ENCODE measurements around the gene ZNF562.

ZNF562 gene

GRCh38 chr19:9644472-9644871 lies 30.4 kb downstream of the ZNF562 start:
- peaks cover 8 to 9% of the 10 kb centered on the region in 2 donors for H3K36me3 ChIP-seq (ENCODE audit: control insufficient read depth in 2 of 2, insufficient read depth in 2 of 2, low read length in 2 of 2)

GRCh38 chr19:9641810-9642209 lies 33.1 kb downstream of the ZNF562 start:
- no peak overlapping the region for H3K27ac ChIP-seq (ENCODE audit: low read length)
- H3K4me1 ChIP-seq (ENCODE audit: control insufficient read depth, insufficient read depth, low read length), result no peaks in the 10 kb centered on the region
- H3K27me3 ChIP-seq (ENCODE audit: control insufficient read depth in 1 of 2, insufficient read depth in 2 of 2, low read length in 2 of 2), result no peaks in the 10 kb centered on the region
- no peak overlapping the region for H3K4me3 ChIP-seq (ENCODE audit: low read length in 2 of 2)
- H3K36me3 ChIP-seq (ENCODE audit: control insufficient read depth in 2 of 2, insufficient read depth in 2 of 2, low read length in 2 of 2), result peaks cover 9 to 11% of the 10 kb centered on the region in 2 donors
- no peaks in the 10 kb centered on the region for H3K9me3 ChIP-seq (ENCODE audit: control insufficient read depth in 2 of 2, low read length in 2 of 2)
- no peak overlapping the region for H3K9ac ChIP-seq (ENCODE audit: low read length in 2 of 2)

More at GRCh38 chr19:9644472-9644871, 30.4 kb downstream of the ZNF562 start:
- Histone ChIP-seq H3K27me3 (ENCODE audit: control insufficient read depth in 1 of 2, insufficient read depth in 2 of 2, low read length in 2 of 2) (no peaks in the 10 kb centered on the region), H3K9me3 (ENCODE audit: control insufficient read depth in 2 of 2, low read length in 2 of 2) (no peaks in the 10 kb centered on the region), H3K9ac (ENCODE audit: low read length in 2 of 2) (no peak overlapping the region), H3K4me1 (ENCODE audit: control insufficient read depth, insufficient read depth, low read length) (no peaks in the 10 kb centered on the region), H3K27ac (ENCODE audit: low read length) (no peak overlapping the region), H3K4me3 (ENCODE audit: low read length in 2 of 2) (no peak overlapping the region)

GRCh38 chr19:9640956-9641355 lies 33.9 kb downstream of the ZNF562 start:
- H3K36me3 ChIP-seq (ENCODE audit: control insufficient read depth in 2 of 2, insufficient read depth in 2 of 2, low read length in 2 of 2), result peaks cover 11% of the 10 kb centered on the region in 2 donors
- no peak overlapping the region for H3K4me3 ChIP-seq (ENCODE audit: low read length in 2 of 2)
- H3K9ac ChIP-seq (ENCODE audit: low read length in 2 of 2), result no peak overlapping the region
- no peaks in the 10 kb centered on the region for H3K27me3 ChIP-seq (ENCODE audit: control insufficient read depth in 1 of 2, insufficient read depth in 2 of 2, low read length in 2 of 2)
- H3K27ac ChIP-seq (ENCODE audit: low read length), result no peak overlapping the region
- no peaks in the 10 kb centered on the region for H3K9me3 ChIP-seq (ENCODE audit: control insufficient read depth in 2 of 2, low read length in 2 of 2)
- no peaks in the 10 kb centered on the region for H3K4me1 ChIP-seq (ENCODE audit: control insufficient read depth, insufficient read depth, low read length)

GRCh38 chr19:9636018-9636417 lies 38.9 kb downstream of the ZNF562 start:
- Histone ChIP-seq H3K27ac (ENCODE audit: low read length) (no peak overlapping the region), H3K27me3 (ENCODE audit: control insufficient read depth in 1 of 2, insufficient read depth in 2 of 2, low read length in 2 of 2) (no peaks in the 10 kb centered on the region), H3K9ac (ENCODE audit: low read length in 2 of 2) (no peak overlapping the region), H3K36me3 (ENCODE audit: control insufficient read depth in 2 of 2, insufficient read depth in 2 of 2, low read length in 2 of 2) (peaks cover 24 to 27% of the 10 kb centered on the region in 2 donors), H3K9me3 (ENCODE audit: control insufficient read depth in 2 of 2, low read length in 2 of 2) (no peaks in the 10 kb centered on the region), H3K4me1 (ENCODE audit: control insufficient read depth, insufficient read depth, low read length) (no peaks in the 10 kb centered on the region), H3K4me3 (ENCODE audit: low read length in 2 of 2) (no peak overlapping the region)

GRCh38 chr19:9627856-9628255 lies 47.0 kb downstream of the ZNF562 start:
- Histone ChIP-seq H3K9ac (ENCODE audit: low read length in 2 of 2) (no peak overlapping the region), H3K4me3 (ENCODE audit: low read length in 2 of 2) (no peak overlapping the region), H3K27me3 (ENCODE audit: control insufficient read depth in 1 of 2, insufficient read depth in 2 of 2, low read length in 2 of 2) (no peaks in the 10 kb centered on the region), H3K9me3 (ENCODE audit: control insufficient read depth in 2 of 2, low read length in 2 of 2) (no peaks in the 10 kb centered on the region), H3K27ac (ENCODE audit: low read length) (no peak overlapping the region), H3K4me1 (ENCODE audit: control insufficient read depth, insufficient read depth, low read length) (peaks cover under 1% of the 10 kb centered on the region), H3K36me3 (ENCODE audit: control insufficient read depth in 2 of 2, insufficient read depth in 2 of 2, low read length in 2 of 2) (peaks cover 7 to 16% of the 10 kb centered on the region in 2 donors)

GRCh38 chr19:9622531-9622930 lies 52.4 kb downstream of the ZNF562 start:
- Histone ChIP-seq H3K9me3 (ENCODE audit: control insufficient read depth in 2 of 2, low read length in 2 of 2) (no peaks in the 10 kb centered on the region), H3K36me3 (ENCODE audit: control insufficient read depth in 2 of 2, insufficient read depth in 2 of 2, low read length in 2 of 2) (peaks cover 6 to 12% of the 10 kb centered on the region in 2 donors), H3K9ac (ENCODE audit: low read length in 2 of 2) (no peak overlapping the region), H3K27me3 (ENCODE audit: control insufficient read depth in 1 of 2, insufficient read depth in 2 of 2, low read length in 2 of 2) (no peaks in the 10 kb centered on the region), H3K27ac (ENCODE audit: low read length) (no peak overlapping the region), H3K4me1 (ENCODE audit: control insufficient read depth, insufficient read depth, low read length) (peaks cover 20% of the 10 kb centered on the region), H3K4me3 (ENCODE audit: low read length in 2 of 2) (peak overlapping the region in 1 of 2 donors; percentile 20)

- Histone ChIP-seq H3K36me3 (ENCODE audit: control insufficient read depth in 2 of 2, insufficient read depth in 2 of 2, low read length in 2 of 2) (peaks cover 12 to 18% of the 10 kb centered on the region in 2 donors), H3K27me3 (ENCODE audit: control insufficient read depth in 1 of 2, insufficient read depth in 2 of 2, low read length in 2 of 2) (no peaks in the 10 kb centered on the region), H3K4me3 (ENCODE audit: low read length in 2 of 2) (peak within 1 kb of the TSS; percentile 83 to 100), H3K9ac (ENCODE audit: low read length in 2 of 2) (peak within 1 kb of the TSS; percentile 75 to 97), H3K4me1 (ENCODE audit: control insufficient read depth, insufficient read depth, low read length) (peaks cover 20% of the 10 kb centered on the region), H3K27ac (ENCODE audit: low read length) (peak within 1 kb of the TSS; percentile 94), H3K9me3 (ENCODE audit: control insufficient read depth in 2 of 2, low read length in 2 of 2) (no peaks in the 10 kb centered on the region)
Observed at GRCh38 chr19:9621156-9622037, 53.5 kb downstream of the ZNF562 start, which contains the start of gene ZNF561. ZNF561 (minus strand) TSS chr19:9621232; CDS start chr19:9619456, 1,776 bp downstream.

- H3K9ac ChIP-seq (ENCODE audit: low read length in 2 of 2), result peak overlapping the region; percentile 75 to 97
Observed at GRCh38 chr19:9620842-9621155, 54.1 kb downstream of the ZNF562 start.

GRCh38 chr19:9615844-9616243 lies 59.1 kb downstream of the ZNF562 start:
- Histone ChIP-seq H3K27me3 (ENCODE audit: control insufficient read depth in 1 of 2, insufficient read depth in 2 of 2, low read length in 2 of 2) (no peaks in the 10 kb centered on the region), H3K4me3 (ENCODE audit: low read length in 2 of 2) (no peak overlapping the region), H3K9ac (ENCODE audit: low read length in 2 of 2) (no peak overlapping the region), H3K4me1 (ENCODE audit: control insufficient read depth, insufficient read depth, low read length) (peaks cover 6% of the 10 kb centered on the region), H3K27ac (ENCODE audit: low read length) (no peak overlapping the region), H3K36me3 (ENCODE audit: control insufficient read depth in 2 of 2, insufficient read depth in 2 of 2, low read length in 2 of 2) (peaks cover 51 to 59% of the 10 kb centered on the region in 2 donors), H3K9me3 (ENCODE audit: control insufficient read depth in 2 of 2, low read length in 2 of 2) (peaks cover 8 to 13% of the 10 kb centered on the region in 2 donors)

More at GRCh38 chr19:9620842-9621155, 54.1 kb downstream of the ZNF562 start:
- H3K27me3 ChIP-seq (ENCODE audit: control insufficient read depth in 1 of 2, insufficient read depth in 2 of 2, low read length in 2 of 2), result no peaks in the 10 kb centered on the region
- peaks cover 20% of the 10 kb centered on the region for H3K4me1 ChIP-seq (ENCODE audit: control insufficient read depth, insufficient read depth, low read length)
- H3K9me3 ChIP-seq (ENCODE audit: control insufficient read depth in 2 of 2, low read length in 2 of 2), result no peaks in the 10 kb centered on the region
- H3K27ac ChIP-seq (ENCODE audit: low read length), result peak overlapping the region; percentile 94
- H3K36me3 ChIP-seq (ENCODE audit: control insufficient read depth in 2 of 2, insufficient read depth in 2 of 2, low read length in 2 of 2), result peaks cover 14 to 19% of the 10 kb centered on the region in 2 donors
- peak overlapping the region; percentile 83 to 100 for H3K4me3 ChIP-seq (ENCODE audit: low read length in 2 of 2)

- Histone ChIP-seq H3K27ac (ENCODE audit: low read length) (no peak overlapping the region), H3K9me3 (ENCODE audit: control insufficient read depth in 2 of 2, low read length in 2 of 2) (peaks cover 22 to 30% of the 10 kb centered on the region in 2 donors), H3K4me3 (ENCODE audit: low read length in 2 of 2) (no peak overlapping the region), H3K4me1 (ENCODE audit: control insufficient read depth, insufficient read depth, low read length) (no peaks in the 10 kb centered on the region), H3K36me3 (ENCODE audit: control insufficient read depth in 2 of 2, insufficient read depth in 2 of 2, low read length in 2 of 2) (peaks cover 55 to 59% of the 10 kb centered on the region in 2 donors), H3K9ac (ENCODE audit: low read length in 2 of 2) (no peak overlapping the region), H3K27me3 (ENCODE audit: control insufficient read depth in 1 of 2, insufficient read depth in 2 of 2, low read length in 2 of 2) (no peaks in the 10 kb centered on the region)
Observed at GRCh38 chr19:9610484-9611113, 64.3 kb downstream of the ZNF562 start.

All from stomach smooth muscle (tissue), 2 donors.